Right lobe of liver (tissue), 4 donors: ENCODE results near the gene FFAR1.

Experiments
- POLR2A ChIP-seq: fragments of 450-650 bp; IDR thresholded peaks from one replicate; pipeline ENCODE4 v1.6.1; 2017; ENCODE audit warnings: antibody characterized with exemption, mild to moderate bottlenecking
- TF ChIP-seq, protein P1 (sequence below), 4 donors: fragments of 200-600 bp in 3 of 4; fragments of 450-650 bp in 1 of 4; IDR thresholded peaks; one replicate each; pipeline versions ENCODE4 v1.5.1 to v1.8.0; 2016 to 2022; ENCODE audit warnings: antibody characterized with exemption in 4 of 4, mild to moderate bottlenecking in 2 of 4
- donor health status: DM: no; HTN: no; CAD: no.
- donor health status: DM: no; HTN: no; CAD: no.
- donor health status: DM: no; HTN: yes; CAD: no.

DNA sequence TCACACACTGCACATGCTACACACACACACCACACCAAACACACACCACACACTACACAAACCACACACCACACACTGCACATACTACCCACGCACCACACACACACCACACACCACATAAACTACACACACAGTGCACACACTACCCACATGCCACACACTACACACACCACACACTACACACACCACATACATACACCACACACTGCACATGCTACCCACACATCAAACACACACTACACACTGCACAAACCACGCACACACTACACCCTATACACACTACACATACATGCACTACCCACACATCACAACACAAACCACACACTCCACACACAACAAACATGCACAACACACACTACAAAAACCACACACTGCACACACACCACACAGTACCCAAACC, 49.8 kb upstream of the FFAR1 start:
- TF ChIP-seq POLR2A, result no peak
- TF ChIP-seq, protein P1, sequence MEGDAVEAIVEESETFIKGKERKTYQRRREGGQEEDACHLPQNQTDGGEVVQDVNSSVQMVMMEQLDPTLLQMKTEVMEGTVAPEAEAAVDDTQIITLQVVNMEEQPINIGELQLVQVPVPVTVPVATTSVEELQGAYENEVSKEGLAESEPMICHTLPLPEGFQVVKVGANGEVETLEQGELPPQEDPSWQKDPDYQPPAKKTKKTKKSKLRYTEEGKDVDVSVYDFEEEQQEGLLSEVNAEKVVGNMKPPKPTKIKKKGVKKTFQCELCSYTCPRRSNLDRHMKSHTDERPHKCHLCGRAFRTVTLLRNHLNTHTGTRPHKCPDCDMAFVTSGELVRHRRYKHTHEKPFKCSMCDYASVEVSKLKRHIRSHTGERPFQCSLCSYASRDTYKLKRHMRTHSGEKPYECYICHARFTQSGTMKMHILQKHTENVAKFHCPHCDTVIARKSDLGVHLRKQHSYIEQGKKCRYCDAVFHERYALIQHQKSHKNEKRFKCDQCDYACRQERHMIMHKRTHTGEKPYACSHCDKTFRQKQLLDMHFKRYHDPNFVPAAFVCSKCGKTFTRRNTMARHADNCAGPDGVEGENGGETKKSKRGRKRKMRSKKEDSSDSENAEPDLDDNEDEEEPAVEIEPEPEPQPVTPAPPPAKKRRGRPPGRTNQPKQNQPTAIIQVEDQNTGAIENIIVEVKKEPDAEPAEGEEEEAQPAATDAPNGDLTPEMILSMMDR (IDR thresholded peaks at IDR 0.05), result no peak
